Testis (tissue), 2 donors: ENCODE data around the gene TMEM272.

Experiments
- CTCF ChIP-seq, 3 experiments: fragments of 450-650 bp in 2 of 3; fragments of 200-600 bp in 1 of 3; sonication (generic) in 1 of 3; IDR thresholded peaks; one replicate each; pipeline ENCODE4 v1.5.1; 2016 to 2019; ENCODE audit warnings: antibody characterized with exemption in 3 of 3, mild to moderate bottlenecking in 2 of 3, moderate library complexity in 1 of 3
- POLR2A ChIP-seq: fragments of 450-650 bp; IDR thresholded peaks from one replicate; pipeline ENCODE4 v1.6.1; 2017; ENCODE audit warnings: antibody characterized with exemption, mild to moderate bottlenecking, moderate library complexity

- TF ChIP-seq CTCF (IDR thresholded peaks at IDR 0.05) (no peak), POLR2A (no peak)
Measured at GRCh38 chr13:51834581-51835171, 10.3 kb downstream of the TMEM272 start.
